NCI-H1105 (cell line): ENCODE measurements around the gene PTRHD1.
A peak's percentile ranks its signal among the peaks of the same experiment; 100 is the strongest.
"Not testable (repeated sequence)": the region's sequence is repeated elsewhere in the genome, so short reads cannot be mapped to it uniquely, and the experiment has no call there.

Experiments
- DNase-seq: peaks from one replicate; lab custom pipeline; 2025; lab: John Stamatoyannopoulos, UW

Gene PTRHD1, protein sequence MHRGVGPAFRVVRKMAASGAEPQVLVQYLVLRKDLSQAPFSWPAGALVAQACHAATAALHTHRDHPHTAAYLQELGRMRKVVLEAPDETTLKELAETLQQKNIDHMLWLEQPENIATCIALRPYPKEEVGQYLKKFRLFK

GRCh38 chr2:24792874-24793760 is at the start of gene PTRHD1, which contains the start of gene CENPO:
TSS of gene PTRHD1 (minus strand) at chr2:24793391. CDS start at chr2:24793377, 14 bp downstream.
TSS of gene CENPO (plus strand) at chr2:24793425. CDS start at chr2:24793920, 495 bp downstream.
- DNase-seq, result peak; percentile 93

DNA sequence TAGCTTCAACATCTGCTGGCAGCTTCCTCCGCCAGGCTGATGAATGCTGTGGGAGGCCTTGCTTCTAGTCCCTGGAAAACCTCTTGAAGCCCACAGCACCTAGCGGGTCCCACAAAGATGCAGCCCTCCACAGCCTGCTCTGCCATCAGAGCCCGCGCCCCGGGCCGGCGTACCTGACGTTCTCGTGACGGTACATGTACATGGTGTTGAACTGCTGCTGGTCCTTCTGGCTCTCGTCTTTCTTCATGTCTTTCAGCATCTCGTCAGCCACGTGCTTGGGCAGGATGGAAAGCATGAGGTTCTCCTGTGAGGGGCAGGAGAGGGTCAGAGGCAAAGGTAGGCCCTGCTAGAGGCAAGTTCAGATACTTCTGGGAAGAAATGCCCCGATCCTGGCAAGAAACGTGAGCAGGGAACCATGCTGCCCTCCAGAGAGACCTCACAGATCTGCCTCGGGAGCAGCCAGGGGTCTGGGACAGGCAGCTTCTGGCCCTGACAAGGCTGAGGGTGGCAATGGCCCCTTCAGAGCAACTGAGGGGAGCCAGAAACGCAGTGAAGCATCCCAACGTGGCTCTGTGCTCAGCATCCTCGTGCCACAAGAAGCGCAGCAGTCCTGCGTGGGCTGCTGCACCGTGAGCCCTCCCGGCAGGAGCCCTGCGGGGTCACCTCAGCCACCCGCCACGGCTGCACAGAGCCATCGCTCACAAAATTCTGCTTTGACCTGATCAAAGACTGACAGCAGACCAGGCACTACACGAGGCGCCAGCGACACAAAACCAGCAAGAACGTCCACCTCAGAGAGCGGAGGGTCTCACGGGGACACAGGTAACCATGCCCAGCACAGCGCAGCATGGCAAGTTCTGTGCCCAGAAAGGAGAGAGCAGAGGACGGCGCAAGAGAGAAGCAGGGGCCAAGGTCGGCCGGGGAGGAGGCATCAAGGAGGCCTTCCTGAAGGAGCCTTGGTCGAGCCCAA is 49.2 kb upstream of the PTRHD1 start:
- DNase-seq, result no peak

DNA sequence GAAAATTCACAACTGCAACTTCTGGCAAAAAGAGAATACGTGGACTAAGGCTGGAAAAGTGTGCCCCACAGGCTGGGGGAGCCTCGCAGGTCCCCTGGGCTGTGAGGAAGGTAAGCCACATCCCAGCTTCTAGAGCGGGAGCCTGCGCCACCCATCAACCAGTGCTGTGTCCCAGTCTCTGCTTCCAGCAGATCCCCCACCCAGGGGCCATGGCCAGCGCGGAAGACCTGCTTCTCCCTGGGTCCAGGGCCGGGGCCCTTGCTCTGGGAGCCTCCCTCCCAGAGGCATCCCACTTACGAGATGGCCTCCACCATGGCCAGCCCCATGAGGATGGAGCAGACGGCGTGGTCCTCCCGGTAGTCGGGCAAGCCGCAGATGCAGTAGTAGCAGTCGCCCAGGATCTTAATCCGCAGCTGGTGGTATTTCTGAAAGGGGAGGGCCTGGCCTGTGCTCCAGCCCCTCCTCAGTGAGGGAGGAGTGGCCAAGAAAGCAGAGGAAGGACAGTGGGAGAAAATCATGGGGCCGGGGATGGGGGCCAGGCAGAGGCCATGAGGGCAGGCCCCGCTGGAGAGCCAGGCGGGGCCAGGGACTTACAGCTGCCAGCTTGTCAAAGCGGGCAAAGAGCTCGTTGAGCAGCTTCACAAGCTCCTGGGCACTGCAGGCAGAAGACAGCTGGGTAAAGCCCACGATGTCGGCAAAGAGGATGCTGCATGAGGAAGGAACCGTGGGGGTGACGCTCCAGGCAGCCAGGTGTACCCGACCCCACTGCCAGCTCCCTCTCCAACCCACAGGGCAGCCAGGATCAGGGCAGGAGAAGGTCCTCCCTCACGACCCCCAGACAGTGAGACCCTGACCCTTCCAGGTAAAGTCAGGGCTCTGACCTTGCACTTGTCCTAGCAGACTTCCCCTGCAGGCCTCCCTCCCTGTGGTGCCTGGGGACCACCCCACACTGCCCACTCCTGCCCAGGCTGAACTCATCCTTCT is 48.1 kb upstream of the PTRHD1 start:
- DNase-seq, result no peak

DNA sequence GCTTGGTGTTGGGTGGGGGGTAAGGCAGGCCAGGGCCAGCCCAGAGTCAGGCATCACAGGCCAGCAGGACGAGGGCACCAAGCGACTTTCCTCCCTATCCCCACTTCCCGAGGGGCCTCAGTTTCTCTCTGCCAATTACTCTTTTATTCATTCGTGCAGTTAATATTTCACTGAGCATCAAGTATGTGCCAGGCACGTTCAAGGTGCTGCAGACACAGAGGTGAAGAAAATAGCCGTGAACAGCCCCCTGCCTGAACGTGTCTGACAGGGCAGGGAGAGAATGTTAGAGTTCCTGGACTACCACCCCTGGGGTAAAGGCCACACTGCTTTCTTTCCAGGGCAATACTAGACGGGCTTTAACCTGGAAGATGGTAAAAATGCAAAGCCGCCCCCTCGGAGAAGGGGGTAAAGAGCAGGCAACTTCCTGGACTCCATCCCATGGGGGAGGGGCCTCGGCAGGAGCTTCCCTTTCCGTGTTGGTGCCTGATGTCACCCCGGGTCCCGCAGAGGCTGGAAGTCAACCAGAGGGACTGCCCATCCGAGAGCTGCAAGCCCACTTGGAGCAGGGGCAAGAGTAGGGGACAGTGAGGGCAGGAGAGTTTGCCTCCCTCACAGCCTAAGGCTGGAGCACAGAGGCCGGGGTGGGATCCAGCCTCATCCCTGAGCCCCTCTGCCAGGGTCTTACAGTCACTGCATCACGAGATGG is 47.1 kb upstream of the PTRHD1 start:
- no peak for DNase-seq

GRCh38 chr2:24839729-24840128 is 46.5 kb upstream of the PTRHD1 start:
- DNase-seq, result no peak

- DNase-seq, result no peak
These were observed 45.4 kb upstream of the PTRHD1 start for GRCh38 chr2:24838541-24838940.

DNA sequence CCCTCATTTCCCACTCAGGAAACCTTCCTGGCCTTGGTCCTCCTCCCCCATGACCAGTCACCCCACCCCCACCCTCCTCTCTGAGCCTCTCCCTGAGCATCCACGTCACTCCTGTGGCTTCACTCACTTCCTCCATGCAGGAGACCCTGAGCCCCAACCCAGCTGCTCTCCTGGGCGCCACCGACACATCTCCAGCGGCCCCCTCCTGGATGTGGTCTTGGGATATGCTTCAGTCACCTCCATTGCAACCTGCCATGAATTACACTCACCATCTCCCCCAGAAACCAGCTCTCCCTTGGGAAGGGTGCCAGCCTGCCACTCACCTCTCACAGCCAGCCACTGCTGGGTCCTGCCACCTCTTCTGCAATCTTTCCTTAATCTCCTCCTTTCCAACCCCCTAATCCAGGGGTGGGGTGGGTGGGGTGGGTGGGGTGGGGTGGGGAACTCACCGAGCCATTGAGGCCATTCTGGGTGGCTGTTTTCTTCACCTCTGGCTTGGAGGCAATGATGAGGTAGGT is 44.9 kb upstream of the PTRHD1 start:
- DNase-seq, result no peak

GRCh38 chr2:24836706-24837105 is 43.5 kb upstream of the PTRHD1 start:
- no peak for DNase-seq

DNA sequence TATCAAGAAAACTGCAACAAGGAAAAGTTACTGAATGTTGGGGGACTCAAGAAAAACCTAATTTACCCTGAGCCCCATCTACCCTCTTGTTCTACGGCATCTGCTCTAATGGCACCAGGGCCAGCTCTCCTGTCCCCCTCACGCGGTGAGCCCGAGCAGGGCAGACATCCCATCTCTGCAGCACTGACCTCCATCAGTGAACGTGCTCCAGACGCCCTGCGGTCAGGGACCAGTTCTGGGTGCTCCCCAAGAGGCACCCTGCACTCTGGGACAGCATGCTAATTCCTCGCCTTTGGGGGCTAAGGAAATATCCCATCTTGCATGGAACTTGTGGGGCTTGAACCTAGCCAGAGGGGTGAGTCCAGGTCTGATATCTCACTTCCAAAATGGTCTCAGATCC is 43.0 kb upstream of the PTRHD1 start:
- no peak for DNase-seq

- DNase-seq, result not testable (repeated sequence)
These were observed 42.2 kb upstream of the PTRHD1 start for GRCh38 chr2:24835411-24835810.

DNA sequence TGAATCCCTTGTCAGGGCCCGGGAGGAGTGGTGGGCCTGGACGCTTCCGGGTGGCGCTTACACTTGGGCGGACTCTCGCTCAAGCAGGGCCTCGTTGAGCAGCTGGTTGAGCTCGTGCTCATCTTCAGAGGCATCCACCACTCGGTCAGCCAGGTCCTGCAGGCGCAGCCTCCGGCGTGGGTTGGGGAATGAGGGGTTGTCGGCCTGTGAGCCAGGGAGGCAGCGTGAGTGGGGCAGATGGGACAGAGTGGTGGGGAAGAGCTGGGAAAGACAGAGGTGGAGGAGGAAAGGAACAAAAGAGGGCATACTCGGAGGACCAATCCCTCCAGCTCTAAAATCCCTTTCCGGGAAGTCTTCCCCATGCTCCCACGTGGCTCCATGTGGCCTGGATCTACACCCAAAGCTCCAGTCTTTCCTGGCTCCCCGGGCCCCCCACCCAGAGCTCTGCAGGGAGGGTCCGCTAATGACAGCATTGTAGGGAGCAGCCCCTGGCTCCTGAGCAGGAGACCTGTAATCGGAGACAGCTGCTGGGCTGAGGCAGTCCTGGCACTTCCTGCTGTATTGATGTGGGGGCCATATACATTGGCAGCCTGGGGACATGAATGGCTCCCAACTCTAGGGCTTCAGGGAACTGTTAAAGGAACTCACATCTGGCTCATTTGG is 41.7 kb upstream of the PTRHD1 start:
- no peak for DNase-seq

GRCh38 chr2:24833821-24834732 is 40.9 kb upstream of the PTRHD1 start:
- DNase-seq, result no peak

GRCh38 chr2:24832931-24833701 is 39.9 kb upstream of the PTRHD1 start:
- no peak for DNase-seq

DNA sequence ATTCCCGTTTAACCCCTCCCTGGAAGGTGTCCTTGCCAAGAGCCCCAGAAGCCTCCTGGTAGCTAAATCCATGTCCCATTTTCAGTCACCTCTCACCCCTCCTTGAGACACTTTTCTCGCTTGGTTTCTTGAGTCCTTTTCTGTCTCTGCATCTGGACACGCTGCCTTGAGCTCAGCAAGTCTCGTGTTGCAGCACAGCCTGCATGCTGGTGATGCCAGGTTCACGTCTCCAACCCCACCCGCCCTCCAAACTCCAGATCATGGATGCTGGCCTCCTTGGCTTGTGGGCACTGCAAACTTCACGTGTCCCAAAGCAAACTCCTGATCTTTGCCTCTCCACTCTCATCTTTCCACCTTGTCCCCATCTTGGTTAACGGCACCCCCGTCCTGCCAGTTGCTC is 39.3 kb upstream of the PTRHD1 start:
- DNase-seq, result no peak

DNA sequence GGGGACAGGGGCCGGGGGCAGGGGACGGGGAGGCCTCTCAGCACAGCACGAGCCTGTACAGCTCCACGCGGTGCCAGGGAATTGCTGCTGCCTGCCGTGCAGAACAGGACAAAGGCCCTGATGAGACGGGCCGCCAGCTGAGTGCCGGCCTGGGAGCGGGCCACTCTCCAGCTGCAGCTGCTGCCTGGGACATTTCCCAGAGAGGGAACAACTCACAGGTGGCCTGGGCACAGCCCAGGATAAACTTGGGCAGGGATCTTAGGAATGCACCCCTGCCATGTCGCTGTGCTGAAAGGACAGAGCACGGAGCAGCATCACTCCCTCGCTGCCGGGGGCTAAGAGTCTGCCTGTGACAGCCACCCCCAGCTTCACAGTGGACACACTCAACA is 38.9 kb upstream of the PTRHD1 start:
- no peak for DNase-seq

- DNase-seq, result no peak
These were observed 38.3 kb upstream of the PTRHD1 start for GRCh38 chr2:24831221-24832072.

- DNase-seq, result no peak
These were observed 37.6 kb upstream of the PTRHD1 start for GRCh38 chr2:24830786-24831185.
